Thyroid gland (tissue), 4 donors: ENCODE results near the gene HHEX.

ENCODE experiments used
- CTCF ChIP-seq, 6 experiments: fragments of 200-600 bp in 3 of 6; fragments of 450-650 bp in 3 of 6; sonication (generic) in 3 of 6; IDR thresholded peaks; one replicate each; pipeline ENCODE4 v1.5.1; 2016 to 2019; ENCODE audit warnings: antibody characterized with exemption in 6 of 6, mild to moderate bottlenecking in 2 of 6, inconsistent platforms in 1 of 6, moderate library complexity in 1 of 6
- POLR2A ChIP-seq, 2 donors: fragments of 450-650 bp; IDR thresholded peaks; one replicate each; pipeline ENCODE4 v1.6.1; 2017; ENCODE audit warnings: antibody characterized with exemption in 2 of 2, mild to moderate bottlenecking in 2 of 2, moderate library complexity in 1 of 2

DNA sequence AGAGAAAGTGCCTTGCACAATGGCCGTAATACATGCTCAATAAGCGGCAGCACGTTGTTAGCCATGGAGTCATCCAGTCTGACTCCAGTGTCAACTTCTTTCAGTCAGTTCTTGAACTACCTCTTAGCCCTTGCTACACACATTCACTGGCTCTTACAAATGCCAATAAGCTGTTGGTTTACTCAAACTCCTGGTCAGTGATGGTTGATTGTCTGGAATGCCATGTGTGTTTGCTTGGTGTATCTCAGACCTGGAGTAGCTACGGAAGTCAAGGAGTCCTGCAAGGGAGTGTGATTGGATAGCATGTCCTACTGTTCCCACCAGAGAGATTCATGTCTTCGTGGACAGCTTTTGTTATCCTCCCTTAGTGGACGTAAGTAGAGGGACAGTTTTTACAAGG, 37.4 kb downstream of the HHEX start:
- TF ChIP-seq CTCF (IDR thresholded peaks at IDR 0.05) (no peak), POLR2A (IDR thresholded peaks at IDR 0.05) (peak in 1 of 2 donors; percentile 39)
